Parathyroid adenoma (tissue), 2 donors: Measurements from ENCODE around the gene RFNG.

Source experiments
- H2AFZ ChIP-seq: fragments of 300-600 bp; sonication (generic); one replicate; pipeline ENCODE4 v1.7.0; 2017; ENCODE audit warnings: antibody characterized with exemption, mild to moderate bottlenecking
- H3K27ac ChIP-seq: fragments of 300-600 bp; sonication (generic); one replicate; pipeline ENCODE4 v1.7.0; 2017
- H3K27me3 ChIP-seq: fragments of 300-600 bp; sonication (generic); one replicate; pipeline ENCODE4 v1.7.0; 2017; ENCODE audit warnings: low read length; ENCODE audit not compliant: control insufficient read depth, insufficient read depth
- H3K36me3 ChIP-seq: fragments of 300-600 bp; sonication (generic); one replicate; pipeline ENCODE4 v1.7.0; 2017; ENCODE audit warnings: low read length; ENCODE audit not compliant: control insufficient read depth, insufficient read depth
- H3K4me1 ChIP-seq: fragments of 300-600 bp; sonication (generic); one replicate; pipeline ENCODE4 v1.7.0; 2017; ENCODE audit warnings: control low read depth
- H3K4me2 ChIP-seq: fragments of 300-600 bp; sonication (generic); one replicate; pipeline ENCODE4 v1.7.0; 2017; ENCODE audit warnings: low read length
- H3K4me3 ChIP-seq: fragments of 300-600 bp; sonication (generic); one replicate; pipeline ENCODE4 v1.7.0; 2017; ENCODE audit warnings: low read depth, low read length
- H3K79me2 ChIP-seq: fragments of 300-600 bp; sonication (generic); one replicate; pipeline ENCODE4 v1.7.0; 2017; ENCODE audit warnings: control low read depth
- H3K9ac ChIP-seq: fragments of 300-600 bp; sonication (generic); one replicate; pipeline ENCODE4 v1.7.0; 2017; ENCODE audit warnings: mild to moderate bottlenecking
- H3K9me3 ChIP-seq: fragments of 300-600 bp; sonication (generic); one replicate; pipeline ENCODE4 v1.7.0; 2017; ENCODE audit warnings: low read length; ENCODE audit not compliant: control insufficient read depth
- CTCF ChIP-seq: fragments of 300-600 bp; sonication (generic); IDR thresholded peaks from one replicate; pipeline ENCODE4 v1.7.0; 2017; ENCODE audit warnings: antibody characterized with exemption, mild to moderate bottlenecking
- donor health status: primary hyperparathyroidism.

RFNG gene

GRCh38 chr17:82083009-82083408 lies 31.4 kb upstream of the RFNG start:
- no peaks in the 10 kb centered on the region for H3K36me3 ChIP-seq
- H3K4me1 ChIP-seq, result no peaks in the 10 kb centered on the region

DNA sequence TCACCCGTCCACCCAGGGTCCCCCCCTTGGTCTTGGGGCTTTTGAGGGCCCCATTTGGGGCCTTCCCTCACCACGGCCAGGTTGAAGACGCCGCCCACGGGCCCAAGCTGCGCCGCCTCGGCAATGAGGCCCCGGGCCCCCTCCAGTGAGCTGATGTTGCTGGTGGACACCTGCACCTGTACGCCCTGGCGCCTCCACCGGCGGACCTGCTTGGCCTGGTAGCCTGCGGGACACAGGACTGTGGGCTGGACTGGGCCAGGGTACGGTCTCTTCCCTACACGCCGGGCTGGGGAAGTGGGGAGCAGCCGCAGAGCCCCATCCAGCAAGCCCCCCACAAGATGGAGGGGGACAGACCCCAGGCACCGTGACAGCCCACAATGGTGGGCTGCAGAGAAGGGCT lies 30.8 kb upstream of the RFNG start:
- TF ChIP-seq CTCF, result no peak
- Histone ChIP-seq H3K9me3 (no peaks in the 10 kb centered on the region), H3K4me1 (no peaks in the 10 kb centered on the region), H3K79me2 (no peaks in the 10 kb centered on the region), H3K4me3 (no peak overlapping the region), H3K27me3 (no peaks in the 10 kb centered on the region), H3K4me2 (no peak overlapping the region), H3K27ac (no peak overlapping the region), H3K36me3 (no peaks in the 10 kb centered on the region), H2AFZ (no peak overlapping the region), H3K9ac (no peak overlapping the region)

More at GRCh38 chr17:82083009-82083408, 31.4 kb upstream of the RFNG start:
- Histone ChIP-seq H2AFZ (no peak overlapping the region), H3K27me3 (no peaks in the 10 kb centered on the region), H3K27ac (no peak overlapping the region), H3K9me3 (no peaks in the 10 kb centered on the region), H3K4me3 (no peak overlapping the region), H3K9ac (no peak overlapping the region), H3K79me2 (no peaks in the 10 kb centered on the region), H3K4me2 (no peak overlapping the region)
- no peak for TF ChIP-seq CTCF

GRCh38 chr17:82081966-82082365 lies 30.4 kb upstream of the RFNG start:
- no peak overlapping the region for H3K27ac ChIP-seq
- H3K9me3 ChIP-seq, result no peaks in the 10 kb centered on the region
- no peak for TF ChIP-seq CTCF
- no peak overlapping the region for H2AFZ ChIP-seq
- no peak overlapping the region for H3K4me2 ChIP-seq
- H3K4me1 ChIP-seq, result no peaks in the 10 kb centered on the region
- H3K79me2 ChIP-seq, result no peaks in the 10 kb centered on the region
- H3K36me3 ChIP-seq, result no peaks in the 10 kb centered on the region
- no peak overlapping the region for H3K9ac ChIP-seq
- H3K27me3 ChIP-seq, result no peaks in the 10 kb centered on the region
- H3K4me3 ChIP-seq, result no peak overlapping the region

DNA sequence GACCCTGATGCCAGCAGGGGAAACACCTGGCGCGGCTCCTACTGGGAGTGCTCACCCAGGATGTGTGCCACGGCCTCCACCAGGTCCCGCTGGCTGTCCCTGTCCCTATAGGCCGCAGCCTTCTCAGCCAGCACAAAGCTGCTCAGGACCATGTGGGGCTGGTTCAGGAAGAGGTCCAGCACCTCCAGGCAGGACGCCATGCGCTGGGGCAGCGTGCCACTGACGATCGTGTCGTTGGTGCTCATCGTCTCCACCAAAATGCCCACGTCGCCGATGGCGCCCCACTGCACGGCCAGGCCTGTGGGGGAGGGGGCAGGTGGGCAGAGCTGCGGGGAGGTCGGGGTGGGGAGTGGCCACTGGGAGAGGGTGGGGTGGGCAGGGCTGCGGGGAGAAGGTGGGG lies 29.9 kb upstream of the RFNG start:
- Histone ChIP-seq H3K79me2 (no peaks in the 10 kb centered on the region), H3K4me1 (no peaks in the 10 kb centered on the region), H3K9me3 (no peaks in the 10 kb centered on the region), H3K9ac (no peak overlapping the region), H3K36me3 (no peaks in the 10 kb centered on the region), H2AFZ (no peak overlapping the region), H3K27ac (no peak overlapping the region), H3K27me3 (no peaks in the 10 kb centered on the region), H3K4me3 (no peak overlapping the region), H3K4me2 (no peak overlapping the region)
- no peak for TF ChIP-seq CTCF

DNA sequence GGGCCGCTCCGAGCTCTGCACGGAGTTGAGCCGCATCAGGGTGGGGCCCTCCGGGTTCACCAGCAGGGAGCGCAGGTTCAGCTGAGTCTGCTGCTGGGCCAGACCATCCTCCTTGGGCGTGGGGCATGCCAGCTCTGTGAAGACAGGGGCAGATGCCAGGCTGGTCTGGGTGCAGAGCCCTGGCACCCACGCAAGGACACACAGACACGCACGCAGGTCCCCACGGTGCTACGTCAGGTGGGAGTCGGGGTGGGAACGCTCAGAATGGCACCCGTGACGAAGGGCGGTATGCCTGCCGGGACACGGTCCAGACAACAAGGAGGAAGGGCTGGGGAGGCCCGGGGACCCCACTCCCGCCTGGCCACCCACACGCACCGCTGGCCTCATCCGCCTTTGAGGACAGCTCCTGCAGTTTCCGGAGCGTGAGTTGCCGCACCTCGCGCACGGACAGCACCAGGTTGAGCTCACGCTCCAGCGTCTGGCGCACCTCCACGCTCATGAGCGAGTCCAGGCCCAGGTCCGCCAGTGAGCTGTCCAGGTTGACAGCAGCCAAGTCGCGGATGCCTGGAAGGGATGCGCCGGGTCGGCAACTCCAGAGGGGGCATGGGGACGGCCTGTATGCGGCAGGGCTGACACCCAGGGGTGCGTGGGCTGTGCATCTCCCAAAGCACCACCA lies 29.3 kb upstream of the RFNG start:
- Histone ChIP-seq H3K79me2 (no peaks in the 10 kb centered on the region), H3K36me3 (no peaks in the 10 kb centered on the region), H3K9me3 (no peaks in the 10 kb centered on the region)

More for the DNA sequence above, 29.3 kb upstream of the RFNG start:
- TF ChIP-seq CTCF, result no peak
- Histone ChIP-seq H3K4me1 (no peaks in the 10 kb centered on the region), H3K4me3 (no peak overlapping the region), H3K27me3 (no peaks in the 10 kb centered on the region), H2AFZ (no peak overlapping the region), H3K9ac (no peak overlapping the region), H3K27ac (no peak overlapping the region), H3K4me2 (no peak overlapping the region)
